NCI-H128 (cell line): ENCODE measurements around the gene CFAP20.
A peak's percentile ranks its signal among the peaks of the same experiment; 100 is the strongest.

Source experiments
- DNase-seq: peaks from one replicate; lab custom pipeline; 2025; ENCODE audit not compliant: unreplicated experiment; lab: John Stamatoyannopoulos, UW

The CFAP20 gene

GRCh38 chr16:58129097-58129936 is at the start of gene CFAP20:
CFAP20 (minus strand) TSS chr16:58129381; CDS start chr16:58129115, 266 bp downstream.
- peak; percentile 91 for DNase-seq

DNA sequence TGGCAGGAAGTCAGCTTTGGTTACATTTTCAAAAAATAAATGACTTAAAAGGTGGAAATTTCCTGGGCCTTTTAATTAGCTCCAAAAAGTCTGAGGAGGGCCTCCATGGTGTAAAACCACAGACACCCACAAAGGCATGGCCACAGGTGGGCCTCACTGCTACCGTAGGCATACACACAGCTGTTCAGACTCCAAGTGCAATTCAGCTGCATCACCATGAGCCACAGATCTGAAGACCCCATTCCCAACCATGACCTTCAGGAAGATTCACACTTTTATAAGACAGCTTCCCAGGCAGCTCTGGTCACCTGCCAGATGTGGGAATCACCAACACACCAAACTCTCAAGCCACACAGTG is 48.2 kb upstream of the CFAP20 start:
- no peak for DNase-seq

- no peak for DNase-seq
Measured at GRCh38 chr16:58176608-58177352, 47.6 kb upstream of the CFAP20 start.

GRCh38 chr16:58170223-58170622 is 41.0 kb upstream of the CFAP20 start:
- no peak for DNase-seq

GRCh38 chr16:58160855-58161254 is 31.7 kb upstream of the CFAP20 start:
- no peak for DNase-seq

GRCh38 chr16:58158725-58159124 is 29.5 kb upstream of the CFAP20 start:
- DNase-seq: no peak

DNA sequence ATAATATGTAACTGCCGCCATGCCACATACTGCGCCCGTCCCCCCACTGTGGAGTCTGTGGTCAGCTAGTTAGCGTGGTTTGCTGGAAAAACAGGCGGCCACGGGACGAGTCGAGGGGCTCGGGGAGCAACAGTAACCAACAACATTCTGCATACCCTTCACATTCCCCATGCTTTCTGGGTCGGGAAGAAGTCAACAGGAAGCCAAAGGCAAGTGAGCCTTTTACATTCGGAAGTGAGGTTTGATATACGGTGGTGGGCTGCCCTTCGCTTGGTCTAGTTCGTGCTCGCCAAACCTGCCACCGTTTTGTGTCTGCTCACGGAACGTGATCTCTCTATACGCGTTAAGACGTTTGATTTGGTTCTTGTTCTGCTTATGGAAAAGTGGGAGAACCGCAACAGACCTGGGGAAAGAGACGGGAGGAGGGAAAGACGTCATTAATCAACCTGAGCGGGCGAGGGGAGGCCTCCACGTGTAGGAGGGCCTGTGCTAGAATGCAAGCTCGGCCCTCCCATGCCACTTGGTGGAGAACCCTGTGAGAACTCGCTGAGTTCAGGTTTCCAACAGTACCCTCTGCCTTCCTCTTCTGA is 28.9 kb upstream of the CFAP20 start:
- DNase-seq: no peak

GRCh38 chr16:58157239-58157638 is 28.1 kb upstream of the CFAP20 start:
- no peak for DNase-seq

DNA sequence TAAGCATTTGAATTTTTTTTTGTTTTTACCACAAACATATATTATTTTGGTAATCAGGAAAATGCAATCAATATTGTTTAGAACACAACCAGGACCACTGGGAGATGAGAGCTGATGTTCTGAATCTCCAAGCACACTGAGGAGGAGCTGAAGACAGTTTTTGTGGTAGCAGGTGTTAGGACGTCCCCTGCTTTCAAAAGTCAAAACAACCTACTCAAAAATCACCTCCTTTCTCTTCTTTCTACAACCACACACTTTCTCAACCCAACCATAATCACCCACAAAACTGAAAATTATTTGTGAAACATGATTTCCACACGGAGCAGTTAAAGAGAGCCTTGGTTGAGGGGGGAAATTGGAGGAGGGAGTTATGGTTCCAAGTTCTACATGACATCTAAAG is 26.7 kb upstream of the CFAP20 start:
- DNase-seq: no peak

GRCh38 chr16:58154345-58154744 is 25.2 kb upstream of the CFAP20 start:
- DNase-seq: no peak

DNA sequence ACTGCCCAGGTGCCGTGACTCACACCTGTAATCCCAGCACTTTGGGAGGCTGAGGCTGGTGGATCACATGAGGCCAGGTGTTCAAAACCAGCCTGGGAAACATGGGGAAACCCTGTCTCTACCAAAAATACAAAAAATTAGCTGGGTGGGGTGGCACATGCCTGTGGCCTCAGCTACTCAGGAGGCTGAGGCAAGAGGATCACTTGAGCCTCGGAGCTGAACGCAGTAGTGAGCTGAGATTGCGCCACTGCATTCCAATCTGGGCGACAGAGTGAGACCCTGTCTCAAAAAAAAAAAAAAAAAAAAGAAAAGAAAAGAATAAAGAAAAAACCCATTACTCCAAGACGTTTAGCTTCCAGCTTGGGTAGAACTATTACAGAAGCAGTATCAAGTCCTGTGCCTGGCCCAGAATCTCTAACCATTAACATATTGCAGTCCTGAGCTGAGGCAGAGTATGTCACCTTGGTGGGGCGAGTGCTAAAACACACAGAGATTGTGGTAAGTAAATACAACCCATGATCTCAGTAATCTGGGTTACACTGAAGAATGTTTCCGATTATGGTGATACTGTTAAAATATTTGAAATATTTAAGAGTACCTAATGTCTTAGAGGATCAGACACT is 23.2 kb upstream of the CFAP20 start:
- no peak for DNase-seq

DNA sequence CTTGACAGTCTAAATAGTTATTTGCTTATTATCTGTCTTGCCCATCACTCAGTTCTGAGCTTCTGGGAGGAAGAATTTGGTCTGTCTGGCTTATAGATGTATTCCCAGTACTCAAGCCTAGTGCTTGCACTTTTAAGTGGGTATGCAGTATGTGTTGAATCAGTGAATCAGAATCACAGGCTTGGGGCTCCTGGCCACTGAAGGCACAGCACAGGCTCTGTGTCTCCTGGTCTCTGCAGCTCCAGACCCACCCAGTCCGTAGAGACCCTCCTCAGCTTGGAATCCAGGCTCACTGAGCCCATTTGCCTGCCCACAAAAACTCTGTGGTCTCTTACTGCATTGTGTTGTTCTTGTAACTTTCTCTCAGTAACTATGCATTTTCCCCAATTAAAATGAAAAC is 19.3 kb upstream of the CFAP20 start:
- no peak for DNase-seq

DNA sequence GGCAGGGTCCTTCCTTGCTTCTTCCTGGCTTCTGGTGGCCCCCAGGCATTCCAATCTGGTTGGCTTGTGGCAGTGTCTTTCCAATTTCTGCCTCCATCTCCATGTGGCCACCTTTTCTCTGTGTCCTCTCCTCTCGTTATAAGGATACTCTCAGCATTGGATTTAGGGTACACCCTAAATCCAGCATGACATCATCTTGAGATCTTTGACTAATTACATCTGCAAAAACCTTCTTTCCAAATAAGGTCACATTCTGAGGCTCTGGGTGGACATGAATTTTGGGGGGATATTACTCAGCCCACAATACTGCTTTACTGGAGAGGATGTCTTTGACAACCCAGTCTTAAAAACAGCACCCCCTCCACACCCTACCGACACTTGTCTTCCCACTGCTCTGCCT is 18.9 kb upstream of the CFAP20 start:
- DNase-seq: no peak

- no peak for DNase-seq
Measured at GRCh38 chr16:58138852-58139251, 9.7 kb upstream of the CFAP20 start.

- no peak for DNase-seq
Measured at GRCh38 chr16:58137581-58137980, 8.4 kb upstream of the CFAP20 start.

GRCh38 chr16:58128711-58129096 is 477 bp downstream of the CFAP20 start:
- no peak for DNase-seq

DNA sequence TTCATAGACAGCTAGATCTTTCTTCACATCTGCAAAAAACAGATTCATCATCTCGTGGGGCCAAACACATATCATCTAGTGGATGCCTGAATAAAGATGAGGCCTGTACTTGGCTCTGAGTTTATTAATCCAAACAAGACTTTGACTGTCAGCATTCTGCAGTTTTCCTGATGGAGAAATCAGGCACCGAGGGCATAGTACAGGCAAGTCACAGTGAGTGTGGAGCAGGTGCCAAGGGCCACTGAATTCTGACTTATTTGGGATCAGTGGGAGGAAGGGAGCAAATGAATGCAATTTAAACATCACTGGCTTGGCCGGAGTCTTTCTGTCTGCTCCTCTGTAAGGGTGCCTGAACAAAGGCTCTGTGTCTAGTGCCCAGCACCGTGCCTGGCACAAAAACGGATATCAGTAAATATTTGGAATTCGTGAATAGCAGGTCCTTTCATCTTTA is 975 bp downstream of the CFAP20 start:
- no peak for DNase-seq

GRCh38 chr16:58127634-58128033 is 1.5 kb downstream of the CFAP20 start:
- no peak for DNase-seq

GRCh38 chr16:58127033-58127556 is 2.1 kb downstream of the CFAP20 start:
- no peak for DNase-seq

DNA sequence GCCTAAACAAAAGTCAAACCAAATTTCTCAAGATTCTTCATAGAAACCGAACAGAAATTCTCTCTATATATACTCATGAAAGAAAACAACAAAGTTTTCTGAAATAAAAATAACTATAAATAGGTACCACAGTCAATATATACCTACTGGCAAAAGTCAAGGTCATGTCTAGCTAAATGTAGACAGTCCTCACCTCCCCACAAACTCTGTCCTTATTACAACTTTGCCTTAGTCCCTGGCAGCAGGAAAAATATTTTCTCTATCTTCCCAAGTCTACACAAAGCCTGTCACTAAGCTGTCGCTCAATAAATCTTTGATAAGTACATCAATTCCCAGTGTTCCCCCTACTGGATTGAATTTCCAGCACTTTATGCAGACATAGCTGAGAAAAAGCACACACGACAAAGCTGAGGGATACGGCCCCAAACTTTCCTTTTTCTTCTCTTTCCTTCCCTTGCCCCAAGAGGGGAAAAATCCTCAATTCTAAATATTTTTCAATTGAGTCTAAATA is 2.7 kb downstream of the CFAP20 start:
- DNase-seq: no peak

GRCh38 chr16:58125781-58126335 is 3.3 kb downstream of the CFAP20 start:
- no peak for DNase-seq
